ENCODE results near the gene GALNTL6.
"Not testable (repeated sequence)": the region's sequence is repeated elsewhere in the genome, so short reads cannot be mapped to it uniquely, and the experiment has no call there.

Gene GALNTL6

GRCh38 chr4:172953896-172954568 lies 1140.8 kb downstream of the GALNTL6 start:
- Histone ChIP-seq H2AFZ (ENCODE audit: low read depth, low read length, severe bottlenecking) (no peak overlapping the region), H3K27me3 (ENCODE audit: low read length) (no peaks in the 10 kb centered on the region), H3K36me3 (ENCODE audit: low read length) (no peaks in the 10 kb centered on the region), H3K4me2 (ENCODE audit: low read depth, low read length, poor library complexity, severe bottlenecking) (no peak overlapping the region), H3K4me3 (ENCODE audit: insufficient read depth, low read length, poor library complexity, severe bottlenecking) (no peak overlapping the region), H3K9me3 (ENCODE audit: insufficient read depth, low read length) (no peaks in the 10 kb centered on the region), H3K9ac (ENCODE audit: low read length) (no peak overlapping the region), H3K27ac (ENCODE audit: low read depth, low read length) (no peak overlapping the region), H3K9me2 (replicated peaks; ENCODE audit: insufficient read depth, low read length) (no peaks in the 10 kb centered on the region), H4K20me1 (ENCODE audit: low read depth, low read length) (no peaks in the 10 kb centered on the region), H3F3A (ENCODE audit: insufficient read depth) (no peaks in the 10 kb centered on the region), H3K79me2 (ENCODE audit: insufficient read depth, low read length) (no peaks in the 10 kb centered on the region)
- TF ChIP-seq CTCF (IDR thresholded peaks at IDR 0.05; ENCODE audit: insufficient read depth, low read length, poor library complexity, severe bottlenecking) (no peak), EZH2phosphoT487 (conservative IDR thresholded peaks at IDR 0.05; ENCODE audit: low read length) (no peak)

- not testable (repeated sequence) for H3K79me2 ChIP-seq (ENCODE audit: insufficient read depth, low read length); H3K4me3 ChIP-seq (ENCODE audit: insufficient read depth, low read length, poor library complexity, severe bottlenecking); H2AFZ ChIP-seq (ENCODE audit: low read depth, low read length, severe bottlenecking); H3K27ac ChIP-seq (ENCODE audit: low read depth, low read length); H3K9me2 ChIP-seq (replicated peaks; ENCODE audit: insufficient read depth, low read length); H3K36me3 ChIP-seq (ENCODE audit: low read length); H3K4me2 ChIP-seq (ENCODE audit: low read depth, low read length, poor library complexity, severe bottlenecking); H3K9ac ChIP-seq (ENCODE audit: low read length); H3K9me3 ChIP-seq (ENCODE audit: insufficient read depth, low read length); H3F3A ChIP-seq (ENCODE audit: insufficient read depth); H4K20me1 ChIP-seq (ENCODE audit: low read depth, low read length); H3K27me3 ChIP-seq (ENCODE audit: low read length)
Measured at GRCh38 chr4:172956340-172956739, 1143.1 kb downstream of the GALNTL6 start.

- H3K9ac ChIP-seq (ENCODE audit: low read length): no peak overlapping the region
- H3K79me2 ChIP-seq (ENCODE audit: insufficient read depth, low read length): no peaks in the 10 kb centered on the region
- no peaks in the 10 kb centered on the region for H4K20me1 ChIP-seq (ENCODE audit: low read depth, low read length)
- H3K9me3 ChIP-seq (ENCODE audit: insufficient read depth, low read length): no peaks in the 10 kb centered on the region
- no peaks in the 10 kb centered on the region for H3K27me3 ChIP-seq (ENCODE audit: low read length)
- H3K36me3 ChIP-seq (ENCODE audit: low read length): no peaks in the 10 kb centered on the region
- H2AFZ ChIP-seq (ENCODE audit: low read depth, low read length, severe bottlenecking): no peak overlapping the region
- no peaks in the 10 kb centered on the region for H3K9me2 ChIP-seq (replicated peaks; ENCODE audit: insufficient read depth, low read length)
- H3K4me2 ChIP-seq (ENCODE audit: low read depth, low read length, poor library complexity, severe bottlenecking): no peak overlapping the region
- H3K27ac ChIP-seq (ENCODE audit: low read depth, low read length): no peak overlapping the region
- TF ChIP-seq EZH2phosphoT487 (conservative IDR thresholded peaks at IDR 0.05; ENCODE audit: low read length) (no peak), CTCF (IDR thresholded peaks at IDR 0.05; ENCODE audit: insufficient read depth, low read length, poor library complexity, severe bottlenecking) (no peak)
- no peaks in the 10 kb centered on the region for H3F3A ChIP-seq (ENCODE audit: insufficient read depth)
- no peak overlapping the region for H3K4me3 ChIP-seq (ENCODE audit: insufficient read depth, low read length, poor library complexity, severe bottlenecking)
Measured at GRCh38 chr4:172957216-172957615, 1144.0 kb downstream of the GALNTL6 start.

GRCh38 chr4:172962564-172963353 lies 1149.6 kb downstream of the GALNTL6 start:
- H3K4me2 ChIP-seq (ENCODE audit: low read depth, low read length, poor library complexity, severe bottlenecking): no peak overlapping the region
- no peaks in the 10 kb centered on the region for H3K27me3 ChIP-seq (ENCODE audit: low read length)
- TF ChIP-seq CTCF (IDR thresholded peaks at IDR 0.05; ENCODE audit: insufficient read depth, low read length, poor library complexity, severe bottlenecking): no peak
- no peak overlapping the region for H3K27ac ChIP-seq (ENCODE audit: low read depth, low read length)
- no peak overlapping the region for H3K9ac ChIP-seq (ENCODE audit: low read length)
- no peaks in the 10 kb centered on the region for H3K9me2 ChIP-seq (replicated peaks; ENCODE audit: insufficient read depth, low read length)
- H3K9me3 ChIP-seq (ENCODE audit: insufficient read depth, low read length): no peaks in the 10 kb centered on the region
- H4K20me1 ChIP-seq (ENCODE audit: low read depth, low read length): no peaks in the 10 kb centered on the region
- no peaks in the 10 kb centered on the region for H3K36me3 ChIP-seq (ENCODE audit: low read length)
- no peak overlapping the region for H2AFZ ChIP-seq (ENCODE audit: low read depth, low read length, severe bottlenecking)
- no peaks in the 10 kb centered on the region for H3F3A ChIP-seq (ENCODE audit: insufficient read depth)
- H3K79me2 ChIP-seq (ENCODE audit: insufficient read depth, low read length): no peaks in the 10 kb centered on the region
- H3K4me3 ChIP-seq (ENCODE audit: insufficient read depth, low read length, poor library complexity, severe bottlenecking): no peak overlapping the region
